Umbilical cord (tissue), 2 donors: ENCODE measurements around the gene NHLH2. TPM values are rescaled to one million over a fixed set of nuclear protein-coding genes. Genes with fewer than 3 reads are reported as not detected.

ENCODE experiments used
- DNase-seq: peaks from one replicate; pipeline ENCODE4 v3.0.0-alpha.2; 2015; ENCODE audit warnings: low spot score
- total RNA-seq: library from RNA; depleted of rRNA; stranded (reverse); fragments of >200 nt; gene quantifications from one replicate; pipeline ENCODE4 v1.2.3, GENCODE V29; 2014; ENCODE audit warnings: low replicate concordance; ENCODE audit not compliant: insufficient read depth

Gene NHLH2
- total RNA-seq: 1.9 TPM

DNA sequence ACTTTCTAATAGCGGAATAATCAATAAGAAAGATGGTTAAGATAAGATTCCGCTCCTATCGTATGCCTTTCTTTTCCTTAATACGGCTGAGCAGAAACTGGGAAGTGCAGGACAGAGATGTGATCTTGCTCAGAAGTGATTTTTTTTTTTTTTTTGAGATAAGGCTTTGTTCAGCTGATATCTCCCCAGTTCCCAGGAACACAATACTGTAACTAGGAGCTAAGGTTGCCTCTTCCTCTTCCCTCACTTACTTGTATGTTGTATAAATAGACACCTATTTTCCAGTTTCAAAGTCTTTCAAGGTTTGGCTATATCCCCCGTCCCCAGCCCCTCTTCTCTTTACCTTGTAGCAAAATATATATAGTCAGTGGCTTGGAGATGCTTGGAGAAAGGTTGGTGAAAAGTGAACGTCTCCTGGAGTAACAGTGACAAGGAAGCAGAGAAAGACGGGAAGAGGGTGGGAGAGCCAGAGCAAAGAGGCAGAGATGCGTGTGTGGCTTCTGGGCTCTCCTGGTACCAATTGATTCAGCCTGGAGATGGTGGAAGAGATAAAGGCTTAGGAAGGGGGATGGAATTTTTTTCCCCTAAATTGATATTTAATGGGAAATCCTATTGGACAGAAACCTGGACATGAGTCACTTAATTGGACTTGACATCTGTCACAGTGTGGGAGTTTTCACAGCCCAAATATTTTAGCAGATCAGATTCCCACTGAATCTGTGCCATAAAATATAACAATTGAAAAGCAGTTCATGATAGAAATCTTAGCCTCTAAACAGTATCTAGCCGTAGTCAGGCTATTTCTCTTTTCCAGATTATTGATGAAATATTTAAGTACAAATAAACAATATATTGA lies at the start of gene NHLH2:
NHLH2 (minus strand) TSS at position 522 of the 856 bp plus-strand sequence. CDS start 2,754 bp downstream, outside the sequence.
- DNase-seq: no peak

DNA sequence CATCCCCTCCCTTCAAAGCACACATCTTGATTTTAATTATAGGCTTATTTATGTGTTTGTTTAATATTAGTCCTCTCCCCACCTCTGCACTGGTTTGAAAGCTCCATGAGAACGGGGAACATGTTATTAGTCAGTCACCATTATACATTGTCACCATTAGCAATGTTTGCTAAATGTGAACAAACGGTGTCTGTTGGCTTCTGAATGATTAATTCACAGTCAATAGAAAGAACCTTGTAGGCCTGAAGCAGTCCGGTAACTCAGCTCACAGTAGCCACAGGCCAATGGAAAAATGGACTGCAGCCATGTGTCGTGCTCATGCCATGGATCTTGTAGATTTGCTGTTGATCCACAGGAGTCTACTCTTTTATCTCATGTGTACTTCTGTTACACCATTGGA lies 49.7 kb upstream of the NHLH2 start:
- no peak for DNase-seq

DNA sequence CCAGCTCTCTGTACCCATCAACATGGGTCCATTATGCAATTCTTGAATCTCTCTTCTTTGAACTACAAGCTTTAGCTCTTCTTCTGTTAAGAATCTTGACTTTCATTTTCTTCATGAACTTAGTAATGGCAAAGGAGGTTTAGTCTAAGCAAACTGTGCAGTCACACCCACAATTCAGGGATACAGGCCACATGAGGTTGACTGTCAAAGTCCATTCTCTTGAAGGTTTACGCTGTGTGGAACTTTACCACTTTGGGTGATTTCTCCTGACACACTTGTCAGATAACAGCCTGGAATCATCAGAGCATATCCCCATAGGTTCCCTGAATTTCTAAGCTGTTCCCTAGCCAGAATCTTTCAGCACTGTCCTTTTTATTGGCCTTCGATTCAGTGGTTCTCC lies 48.0 kb upstream of the NHLH2 start:
- DNase-seq: no peak

DNA sequence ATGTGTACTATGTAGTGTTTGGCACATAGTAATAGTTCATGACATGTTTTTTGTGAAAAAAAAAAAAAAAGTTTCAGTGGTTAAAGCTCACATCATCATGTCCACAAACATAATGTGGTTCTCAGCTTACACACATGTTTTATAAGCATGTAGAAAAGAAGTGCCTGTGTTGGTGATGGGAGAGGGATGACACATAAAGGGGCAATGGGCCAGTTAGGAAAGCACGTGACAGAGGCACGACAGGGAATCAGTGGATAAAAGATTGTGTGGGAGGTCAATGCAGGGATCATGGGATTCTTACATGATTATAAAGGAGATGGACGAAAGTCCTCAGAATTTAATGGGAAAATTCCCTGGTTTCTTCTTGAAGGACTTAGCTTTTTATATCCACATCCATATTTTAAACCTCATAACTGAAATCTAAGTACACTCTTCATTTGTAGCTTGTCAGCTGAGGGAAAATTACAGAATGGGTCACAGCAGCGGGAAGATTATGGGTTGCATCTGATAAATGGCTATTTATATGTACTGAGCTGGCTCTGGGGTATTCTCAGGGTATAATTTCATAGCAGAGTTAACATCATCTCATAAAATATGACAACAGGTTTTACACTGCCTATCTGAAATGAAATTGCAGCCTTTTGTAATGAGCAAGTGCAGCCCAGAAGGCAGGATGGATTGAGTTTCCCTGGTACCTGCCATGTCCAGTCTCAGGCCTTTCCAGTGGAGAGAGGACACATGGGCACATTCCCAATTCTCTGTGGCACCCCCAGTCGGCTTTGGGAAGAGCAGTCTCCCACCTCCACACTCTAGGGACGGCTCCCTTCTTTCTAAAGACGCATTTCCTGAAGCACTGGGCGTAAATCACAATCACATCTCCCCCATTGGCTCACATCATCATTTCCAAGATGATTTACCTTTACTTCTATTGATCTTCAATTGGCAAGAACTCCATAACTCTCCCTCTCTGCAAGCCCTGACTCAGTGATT lies 42.3 kb upstream of the NHLH2 start:
- DNase-seq: no peak

DNA sequence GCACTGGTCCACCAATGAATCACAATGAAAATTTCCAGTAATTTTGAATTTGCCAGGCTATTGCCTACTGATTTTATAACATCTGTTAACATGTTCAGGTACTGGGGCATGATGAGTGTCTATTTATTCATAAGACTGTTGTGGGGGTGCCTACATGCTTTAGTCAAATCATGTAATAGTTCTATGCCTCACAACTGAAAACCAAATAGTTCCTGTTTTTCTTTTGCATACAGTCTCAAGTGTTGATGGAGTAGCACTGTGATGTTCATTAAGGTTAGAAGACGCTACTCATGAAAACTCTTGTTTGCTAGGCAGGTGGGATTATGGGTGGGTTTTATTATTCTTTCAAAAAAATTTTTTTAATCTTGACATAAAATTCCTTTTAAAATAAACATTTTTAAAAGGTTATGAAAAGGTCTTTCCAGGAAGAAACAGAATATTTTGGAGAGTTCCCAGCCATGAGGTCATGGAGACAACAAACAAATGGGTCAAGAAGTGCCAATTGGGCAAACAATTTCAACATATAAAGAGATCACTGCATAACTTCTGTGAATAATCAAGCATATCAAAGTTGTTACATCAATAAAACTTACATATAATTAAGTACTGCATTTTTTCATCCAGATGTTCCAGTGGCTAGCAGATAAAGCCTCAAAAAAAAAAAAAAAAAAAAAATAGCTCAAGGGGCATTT lies 40.2 kb upstream of the NHLH2 start:
- DNase-seq: no peak

DNA sequence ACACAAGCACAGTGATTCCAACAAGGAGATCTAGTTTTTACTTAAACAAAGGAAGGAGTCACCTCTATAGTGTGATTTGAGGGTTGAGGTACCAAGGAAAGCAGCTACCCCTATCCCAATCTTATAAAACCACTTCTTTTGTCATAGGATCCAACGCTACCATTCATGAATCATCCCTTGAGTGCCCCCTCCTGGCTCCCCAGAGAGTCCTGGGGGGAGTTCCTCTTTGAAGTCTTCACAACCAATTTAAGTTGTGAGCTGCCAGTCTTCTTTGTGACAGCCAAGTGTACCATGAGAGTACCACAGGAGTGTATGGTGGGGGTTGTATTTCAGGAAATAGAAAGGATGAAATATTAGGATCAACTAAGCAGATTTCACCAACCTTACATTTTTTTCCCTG lies 39.1 kb upstream of the NHLH2 start:
- DNase-seq: no peak

DNA sequence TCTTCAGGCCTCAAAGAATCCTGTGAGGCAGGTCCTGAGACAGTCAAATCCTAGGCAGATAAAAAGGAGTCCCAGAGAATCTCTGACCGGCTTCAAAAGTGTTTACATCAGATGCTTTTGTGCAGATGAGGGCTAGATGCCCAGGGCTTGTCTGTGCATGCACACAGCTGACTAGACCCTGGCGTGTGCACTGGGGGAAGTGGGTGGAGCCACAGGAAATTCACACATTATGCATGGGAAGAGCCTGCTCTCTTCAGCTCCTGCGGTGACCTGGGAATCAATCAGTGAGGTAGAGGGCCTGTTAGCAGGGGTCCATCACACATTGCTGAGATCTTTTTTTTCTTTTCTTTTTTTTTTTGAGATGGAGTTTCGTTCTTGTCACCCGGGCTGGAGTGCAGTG lies 36.6 kb upstream of the NHLH2 start:
- peak; percentile 66 for DNase-seq

DNA sequence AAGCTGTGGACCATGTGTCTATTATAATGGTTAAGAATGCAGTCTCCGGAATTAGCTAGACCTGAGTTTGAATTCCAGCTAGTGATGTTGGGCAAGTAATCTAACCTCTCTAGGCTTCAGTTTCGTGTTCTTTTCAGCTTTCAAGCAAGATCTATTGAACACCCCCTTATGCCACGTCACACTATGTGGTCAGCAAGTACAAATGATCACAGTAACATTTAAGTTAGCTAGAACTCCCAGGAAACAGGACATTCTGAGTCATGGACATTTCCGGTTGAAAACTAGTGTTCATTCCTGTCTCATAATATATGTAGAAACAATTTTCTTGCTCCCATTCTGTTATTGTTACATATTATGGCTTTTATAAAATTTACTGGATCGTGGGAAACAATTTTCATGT lies 34.0 kb upstream of the NHLH2 start:
- DNase-seq: no peak

DNA sequence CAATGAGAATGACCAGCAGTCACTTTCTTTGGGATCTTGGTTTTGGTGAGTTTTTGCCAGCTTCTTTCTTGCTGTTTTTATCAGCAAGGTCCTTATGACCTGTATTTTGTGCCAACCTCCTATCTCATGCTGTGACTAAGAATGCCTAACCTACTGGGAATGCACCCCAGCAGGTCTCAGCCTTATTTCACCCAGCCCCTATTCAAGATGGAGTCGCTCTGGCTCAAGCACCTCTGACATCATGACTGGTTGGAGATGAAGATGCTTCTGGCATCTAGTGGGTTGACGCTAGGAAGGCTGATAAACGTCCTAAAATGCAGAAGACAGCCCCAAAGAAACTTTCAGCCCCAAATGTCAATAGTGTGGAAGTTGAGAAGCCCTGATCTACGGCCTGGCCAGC lies 33.6 kb upstream of the NHLH2 start:
- no peak for DNase-seq

DNA sequence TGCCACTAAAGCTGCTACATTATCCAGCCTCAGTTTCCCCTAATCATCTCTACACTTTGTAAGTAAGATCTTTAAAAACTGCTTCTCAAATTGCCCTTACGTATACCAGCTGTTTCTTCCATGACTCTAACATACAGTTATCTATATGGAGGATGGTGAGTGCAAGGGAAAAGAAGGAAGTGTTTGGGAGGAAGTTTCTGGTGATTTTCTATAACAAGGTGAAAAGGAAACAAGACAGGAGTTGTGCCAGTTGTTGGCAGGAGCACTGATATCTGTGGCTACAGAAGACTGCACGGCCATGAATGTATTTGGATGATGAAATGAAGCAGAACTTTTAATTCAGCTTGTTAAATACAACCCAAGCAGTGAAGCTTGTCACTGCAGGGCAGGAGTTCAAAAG lies 32.3 kb upstream of the NHLH2 start:
- DNase-seq: no peak

DNA sequence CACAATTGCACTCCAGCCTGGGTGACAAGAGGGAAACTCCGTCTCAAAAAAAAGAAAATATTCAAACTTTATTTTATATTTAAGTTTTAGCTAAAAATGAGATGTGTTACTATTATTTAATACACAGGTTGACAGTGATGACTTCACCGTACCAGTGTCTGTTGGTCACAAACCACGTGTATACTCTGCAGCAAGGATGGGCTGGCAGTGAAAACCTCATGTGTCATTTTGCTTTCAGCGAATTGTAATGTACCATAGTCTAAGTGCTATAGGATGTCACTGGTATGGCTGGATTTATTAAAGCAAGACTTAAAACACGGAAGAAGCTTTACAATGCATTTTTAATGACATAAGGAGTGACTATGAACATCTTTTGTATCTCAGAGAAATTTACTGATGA lies 28.1 kb upstream of the NHLH2 start:
- no peak for DNase-seq

DNA sequence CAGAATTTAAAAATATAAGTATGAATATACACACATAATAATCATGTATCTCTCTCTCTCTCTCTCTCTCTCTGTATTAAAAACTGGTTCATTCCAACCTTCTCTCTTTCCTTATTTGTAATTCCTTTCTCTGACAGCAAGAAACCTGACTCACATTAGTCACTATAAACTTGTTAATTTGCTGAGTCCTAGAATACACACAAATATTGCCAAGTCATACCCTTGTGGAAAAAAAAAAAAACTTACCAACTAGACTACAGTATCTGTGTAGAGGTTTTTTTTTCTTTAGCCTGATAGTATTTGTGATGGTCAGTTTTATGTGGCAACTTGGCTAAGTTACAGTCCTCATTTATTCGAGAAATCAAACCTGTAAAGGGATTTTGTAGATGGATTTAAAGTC lies 26.3 kb upstream of the NHLH2 start:
- no peak for DNase-seq

DNA sequence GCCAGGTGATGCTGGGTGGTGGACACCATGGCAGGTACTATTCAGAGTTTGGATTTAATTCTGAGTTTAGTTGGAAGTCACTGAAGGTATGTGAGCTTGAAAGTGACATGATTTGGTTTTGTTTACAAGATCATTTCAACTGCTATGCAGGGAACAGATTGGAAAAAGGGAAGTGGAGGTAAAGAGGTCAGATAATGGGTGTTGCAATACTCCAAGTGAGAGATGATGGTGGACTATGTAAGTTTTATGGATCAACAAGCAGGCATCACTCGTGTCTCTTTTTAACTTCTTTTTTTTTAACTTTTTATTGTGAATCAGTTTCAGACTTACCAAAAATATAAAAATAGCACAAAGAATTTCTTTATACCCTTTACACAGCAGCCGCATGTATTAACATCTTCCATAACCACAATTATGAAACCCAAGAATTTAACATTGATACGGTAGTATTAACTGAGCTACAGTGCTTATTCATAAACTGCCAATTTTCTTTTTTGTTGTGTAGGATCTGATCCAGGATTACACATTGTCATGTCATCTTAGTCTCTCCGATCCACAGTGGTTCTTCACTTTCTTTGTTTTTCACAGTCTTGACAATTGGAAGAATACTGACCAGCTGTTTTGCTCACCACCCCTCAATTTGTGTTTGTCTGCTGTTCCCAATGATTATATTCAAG lies 24.9 kb upstream of the NHLH2 start:
- DNase-seq: no peak

DNA sequence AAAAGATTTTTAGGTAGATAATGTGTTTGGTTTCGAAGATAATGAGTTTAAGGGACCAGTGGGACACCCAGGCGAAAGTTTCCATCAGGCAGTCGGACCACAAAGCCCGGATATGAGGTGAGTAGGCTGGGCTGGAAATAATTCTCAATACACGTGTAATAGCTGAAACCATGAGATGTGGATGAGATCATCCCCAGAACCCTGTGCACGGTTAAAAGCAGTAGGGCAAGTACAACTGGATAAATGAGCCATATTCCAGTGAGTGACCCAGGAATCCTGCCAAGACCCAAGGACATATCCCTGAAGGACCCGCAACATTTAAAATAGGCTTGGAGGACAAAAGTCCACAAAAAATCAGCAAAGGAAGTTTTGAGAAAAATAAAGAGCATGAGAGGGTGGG lies 21.5 kb upstream of the NHLH2 start:
- no peak for DNase-seq

DNA sequence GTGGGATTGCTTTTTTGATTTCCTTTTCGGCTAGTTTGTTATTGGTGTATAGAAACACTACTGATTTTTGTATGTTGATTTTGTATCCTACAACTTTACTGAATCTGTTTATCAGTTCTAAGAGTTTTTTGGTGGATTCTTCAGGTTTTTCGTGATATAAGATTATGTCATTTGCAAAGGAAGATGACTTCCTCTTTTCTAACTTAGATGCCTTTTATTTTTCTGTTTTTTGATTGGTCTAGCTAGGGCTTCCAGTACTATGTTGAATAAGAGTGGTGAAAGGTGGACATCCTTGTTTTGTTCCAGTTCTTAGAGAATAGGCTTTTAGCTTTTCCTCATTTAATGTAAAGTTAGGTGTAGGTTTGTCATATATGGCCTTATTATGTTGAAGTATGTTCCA lies 13.1 kb upstream of the NHLH2 start:
- no peak for DNase-seq

DNA sequence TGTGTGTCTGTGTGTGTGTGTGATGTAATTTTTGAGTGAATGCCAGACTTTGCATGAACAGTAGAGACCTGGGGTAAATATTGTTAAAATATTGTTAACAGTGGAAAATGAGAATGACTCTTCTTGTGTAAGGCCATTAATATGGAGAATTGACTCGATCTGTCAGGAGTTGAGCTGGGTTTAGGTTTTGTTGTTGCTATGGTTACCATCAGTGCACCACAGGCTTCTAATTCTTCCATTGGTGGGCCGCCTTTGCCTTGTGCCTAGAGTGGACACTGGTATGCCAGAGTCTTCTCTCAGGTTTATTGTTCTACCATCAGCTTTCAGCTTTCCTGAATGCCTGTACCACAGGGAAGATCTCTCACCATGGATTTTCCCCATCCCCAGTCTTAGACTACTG lies 10.0 kb upstream of the NHLH2 start:
- no peak for DNase-seq

DNA sequence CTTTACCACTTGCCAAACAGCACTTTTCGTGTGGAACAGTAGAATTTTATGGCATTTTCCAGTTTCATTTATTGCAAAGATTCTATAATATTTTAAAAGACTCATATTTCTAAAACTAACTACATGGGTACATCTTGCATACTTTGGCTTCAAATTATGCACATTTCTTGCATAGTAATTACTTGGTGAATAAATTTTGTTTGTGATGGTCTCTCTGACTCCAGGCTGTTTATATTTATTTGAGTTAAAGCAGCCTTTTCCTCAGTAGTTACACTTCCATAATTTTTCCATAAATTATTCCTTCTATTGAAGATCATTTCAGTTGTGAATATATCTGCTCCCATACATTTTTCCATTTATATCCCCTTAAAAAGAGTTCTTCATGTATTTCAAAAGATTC lies 6.9 kb upstream of the NHLH2 start:
- no peak for DNase-seq

DNA sequence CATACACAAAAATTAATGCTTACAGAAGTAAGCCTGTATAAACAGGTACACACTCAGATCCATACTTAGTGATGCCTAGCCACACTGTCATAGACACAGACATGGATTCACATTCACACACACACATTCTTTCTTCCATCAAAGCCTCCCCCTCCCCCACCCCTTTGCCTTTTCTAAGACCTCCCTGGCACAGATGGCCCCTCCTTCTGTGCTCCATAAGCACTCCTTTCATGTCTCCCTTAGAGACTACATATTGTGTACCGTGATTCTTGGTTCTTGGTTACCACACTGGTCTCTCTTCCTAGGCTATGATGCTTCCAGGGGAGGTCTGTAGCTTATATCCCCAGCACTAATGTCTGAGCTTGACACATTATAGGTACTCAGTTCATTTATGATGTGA lies 2.0 kb upstream of the NHLH2 start:
- no peak for DNase-seq

DNA sequence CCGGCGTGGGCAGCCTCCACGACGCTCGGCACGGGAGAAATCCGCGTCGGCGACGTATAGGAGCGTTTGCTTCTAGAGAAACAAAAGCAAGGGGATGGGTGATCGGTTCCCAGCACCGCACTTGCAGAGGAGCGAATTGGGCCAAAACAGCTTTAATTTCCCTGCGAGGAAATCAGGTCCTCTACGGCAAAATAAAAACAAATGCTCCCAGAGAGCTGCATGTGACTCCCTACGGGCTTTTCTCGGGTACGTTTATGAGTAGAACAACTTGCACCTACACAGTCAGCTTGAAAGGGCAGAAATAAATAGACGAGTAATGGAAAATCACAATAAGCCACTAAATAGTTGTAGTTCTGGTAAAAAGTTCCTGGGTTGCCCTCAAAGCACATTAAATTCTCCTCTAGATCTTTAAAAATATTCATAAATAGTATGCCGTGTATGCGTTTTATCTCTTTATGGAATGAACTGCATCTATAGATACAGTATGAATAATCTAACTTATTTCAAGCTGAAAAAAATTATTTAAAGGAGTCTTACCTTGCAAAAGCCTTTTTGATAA lies 1.2 kb downstream of the NHLH2 start:
- DNase-seq: peak; percentile 13

DNA sequence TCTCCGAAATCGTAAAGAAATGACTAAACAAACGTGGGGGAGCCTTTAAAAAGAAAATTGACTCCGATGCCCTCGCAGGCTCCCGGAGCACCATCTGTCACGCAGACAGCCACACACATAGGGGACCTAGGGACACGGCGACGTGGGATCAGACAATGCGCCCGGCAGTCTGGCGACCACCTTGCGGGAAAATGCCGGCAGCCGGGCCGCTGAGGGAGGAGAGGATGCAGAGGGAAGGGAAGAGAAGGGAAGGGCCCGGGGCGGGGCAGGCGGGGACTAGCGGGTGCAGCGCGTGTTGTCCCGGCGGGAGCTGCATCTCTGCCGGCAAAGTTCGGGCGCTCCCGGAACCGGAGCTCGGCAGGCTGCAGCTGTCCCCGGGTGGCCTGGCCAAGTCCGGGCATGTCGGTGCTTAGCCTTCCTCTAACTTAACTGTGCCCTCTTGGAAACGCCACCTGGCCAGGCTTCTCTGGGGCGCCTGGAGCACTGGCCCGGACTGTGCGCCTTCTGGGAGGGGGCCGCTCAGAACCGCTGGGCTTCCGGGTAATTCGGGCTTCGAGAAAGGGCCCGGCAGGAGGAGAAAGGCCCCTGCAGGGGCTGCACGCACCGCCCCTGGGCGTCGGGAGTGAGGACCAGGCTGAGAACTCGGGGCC lies 1.8 kb downstream of the NHLH2 start:
- DNase-seq: peak; percentile 32
